H1 (cell line): ENCODE measurements around the gene LIMA1. TPM values are rescaled to one million over a fixed set of nuclear protein-coding genes. Genes with fewer than 3 reads are reported as not detected.

Experiments
- ATF2 ChIP-seq: IDR thresholded peaks from 2 replicates; pipeline ENCODE4 v1.6.1; 2012; ENCODE audit warnings: low read length, inconsistent platforms
- SRF ChIP-seq: IDR thresholded peaks from 2 replicates; pipeline ENCODE4 v1.6.1; 2011; ENCODE audit warnings: mild to moderate bottlenecking, low read depth, low read length, moderate library complexity
- TAF1 ChIP-seq: IDR thresholded peaks from 2 replicates; pipeline ENCODE4 v1.6.1; 2011; ENCODE audit warnings: mild to moderate bottlenecking, low read depth, low read length
- TBP ChIP-seq: IDR thresholded peaks from 2 replicates; pipeline ENCODE4 v1.6.1; 2011; ENCODE audit warnings: low read depth, low read length, improper control_type of control experiment
- TCF12 ChIP-seq: IDR thresholded peaks from 2 replicates; pipeline ENCODE4 v1.6.1; 2011; ENCODE audit warnings: low read depth, mild to moderate bottlenecking, low read length
- polyA plus RNA-seq, 7 experiments: library from polyadenylated mRNA; depleted of rRNA in 3 of 7; stranded (reverse) in 5 of 7; unstranded in 2 of 7; fragments of >200 nt in 5 of 7; fragments of 200-250 nt in 2 of 7; gene quantifications; 1 replicate in 5 of 7; 2 replicates in 1 of 7; 4 replicates in 1 of 7; pipeline versions ENCODE4 v1.2.1 to v1.2.3, GENCODE V29; 2011 to 2013; ENCODE audit warnings: missing spikeins in 2 of 7, mixed read lengths in 2 of 7
- total RNA-seq: library from RNA; stranded (reverse); fragmentation: NEBNext Ultra II Directional; extraction: Animal tissue kit (Norgen Biotek cat#: 25700); gene quantifications from 2 replicates; pipeline ENCODE4 v1.2.1, GENCODE V29; 2021
- TF ChIP-seq, protein P1 (sequence below): IDR thresholded peaks from 2 replicates; pipeline ENCODE4 v1.6.1; 2012; ENCODE audit warnings: inconsistent platforms
- TF ChIP-seq, protein P2 (sequence below): IDR thresholded peaks from 2 replicates; pipeline ENCODE4 v1.6.1; 2011; ENCODE audit warnings: low read length, improper control_type of control experiment

Gene LIMA1
- total and polyA plus RNA-seq, 2 of the 8 experiments (the other 6 are each of a cell fraction or from before 2014, with no cell fraction given), result 12.7 to 47.6 TPM

- TF ChIP-seq, protein P1, sequence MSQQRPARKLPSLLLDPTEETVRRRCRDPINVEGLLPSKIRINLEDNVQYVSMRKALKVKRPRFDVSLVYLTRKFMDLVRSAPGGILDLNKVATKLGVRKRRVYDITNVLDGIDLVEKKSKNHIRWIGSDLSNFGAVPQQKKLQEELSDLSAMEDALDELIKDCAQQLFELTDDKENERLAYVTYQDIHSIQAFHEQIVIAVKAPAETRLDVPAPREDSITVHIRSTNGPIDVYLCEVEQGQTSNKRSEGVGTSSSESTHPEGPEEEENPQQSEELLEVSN, result no peak
- TF ChIP-seq TCF12, result no peak
- TF ChIP-seq ATF2, result no peak
- TF ChIP-seq, protein P2, sequence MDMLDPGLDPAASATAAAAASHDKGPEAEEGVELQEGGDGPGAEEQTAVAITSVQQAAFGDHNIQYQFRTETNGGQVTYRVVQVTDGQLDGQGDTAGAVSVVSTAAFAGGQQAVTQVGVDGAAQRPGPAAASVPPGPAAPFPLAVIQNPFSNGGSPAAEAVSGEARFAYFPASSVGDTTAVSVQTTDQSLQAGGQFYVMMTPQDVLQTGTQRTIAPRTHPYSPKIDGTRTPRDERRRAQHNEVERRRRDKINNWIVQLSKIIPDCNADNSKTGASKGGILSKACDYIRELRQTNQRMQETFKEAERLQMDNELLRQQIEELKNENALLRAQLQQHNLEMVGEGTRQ, result no peak
- TF ChIP-seq TAF1, result no peak
- TF ChIP-seq SRF, result no peak
- TF ChIP-seq TBP, result no peak
Observed at GRCh38 chr12:50297996-50298395, 14.7 kb upstream of the LIMA1 start (continued).
